ENCODE results near the gene FHL5. TPM values are rescaled to one million over a fixed set of nuclear protein-coding genes. Genes with fewer than 3 reads are reported as not detected.

FHL5 gene
- total and polyA plus RNA-seq, 7 donors = 2.4 to 17.2 (median 7.1) TPM

- TF ChIP-seq CTCF (IDR thresholded peaks at IDR 0.05) = no peak
- no peaks in the 10 kb centered on the region for H3K9me3 ChIP-seq
- DNase-seq = no peak
- H3K4me1 ChIP-seq = no peaks in the 10 kb centered on the region
- no peaks in the 10 kb centered on the region for H3K36me3 ChIP-seq (ENCODE audit: insufficient read depth in 1 of 2, low read depth in 1 of 2)
- intact Hi-C loops (cut with DNase I) = no loop called here
- 65 to 82% (median 67%) methylated on average over 1 of the region's 1 CpG for WGBS, 3 donors
- no peak for ATAC-seq
- H3K27ac ChIP-seq = no peak overlapping the region
- H3K4me3 ChIP-seq = no peak overlapping the region
- H3K27me3 ChIP-seq (ENCODE audit: insufficient read depth in 3 of 3, low read length in 2 of 3) = no peaks in the 10 kb centered on the region
Observed at GRCh38 chr6:96582436-96582835, 19.5 kb downstream of the FHL5 start.

DNA sequence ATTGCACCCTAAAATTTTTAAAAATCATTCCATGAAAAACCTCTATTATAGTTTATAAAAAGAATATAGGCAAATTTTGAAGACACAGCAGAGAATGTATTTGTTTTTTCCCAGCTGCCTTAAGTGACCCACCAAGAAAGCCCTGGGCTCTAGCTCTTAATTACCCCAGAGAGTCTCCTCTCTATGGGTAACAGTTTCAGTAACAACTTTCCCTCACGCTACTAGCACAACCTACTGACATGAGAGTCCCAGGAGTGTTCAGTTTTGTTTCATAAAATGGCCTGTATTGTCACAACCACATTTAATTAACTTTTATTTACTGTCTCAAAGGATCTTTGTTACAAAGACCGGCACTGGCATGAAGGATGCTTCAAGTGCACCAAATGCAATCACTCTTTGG is 41.5 kb downstream of the FHL5 start:
- ATAC-seq = no peak
- Histone ChIP-seq H3K4me3 (no peak overlapping the region), H3K9me3 (no peaks in the 10 kb centered on the region), H3K36me3 (ENCODE audit: insufficient read depth in 1 of 2, low read depth in 1 of 2) (no peaks in the 10 kb centered on the region), H3K4me1 (no peaks in the 10 kb centered on the region), H3K27me3 (ENCODE audit: insufficient read depth in 3 of 3, low read length in 2 of 3) (no peaks in the 10 kb centered on the region), H3K27ac (no peak overlapping the region)
- 55 to 67% (median 58%) methylated on average over 2 of the region's 2 CpGs for WGBS, 3 donors
- no peak for TF ChIP-seq CTCF (IDR thresholded peaks at IDR 0.05)
- no peak for DNase-seq
- intact Hi-C loops (cut with DNase I) = no loop called here

- intact Hi-C loops (cut with DNase I) = no loop called here
- Histone ChIP-seq H3K27ac (no peak overlapping the region), H3K36me3 (ENCODE audit: insufficient read depth in 1 of 2, low read depth in 1 of 2) (no peaks in the 10 kb centered on the region), H3K4me3 (no peak overlapping the region), H3K27me3 (ENCODE audit: insufficient read depth in 3 of 3, low read length in 2 of 3) (no peaks in the 10 kb centered on the region), H3K9me3 (no peaks in the 10 kb centered on the region), H3K4me1 (no peaks in the 10 kb centered on the region)
- DNase-seq (no peak), ATAC-seq (no peak)
- no peak for TF ChIP-seq CTCF (IDR thresholded peaks at IDR 0.05)
Observed at GRCh38 chr6:96608074-96608473, 45.1 kb downstream of the FHL5 start.

DNA sequence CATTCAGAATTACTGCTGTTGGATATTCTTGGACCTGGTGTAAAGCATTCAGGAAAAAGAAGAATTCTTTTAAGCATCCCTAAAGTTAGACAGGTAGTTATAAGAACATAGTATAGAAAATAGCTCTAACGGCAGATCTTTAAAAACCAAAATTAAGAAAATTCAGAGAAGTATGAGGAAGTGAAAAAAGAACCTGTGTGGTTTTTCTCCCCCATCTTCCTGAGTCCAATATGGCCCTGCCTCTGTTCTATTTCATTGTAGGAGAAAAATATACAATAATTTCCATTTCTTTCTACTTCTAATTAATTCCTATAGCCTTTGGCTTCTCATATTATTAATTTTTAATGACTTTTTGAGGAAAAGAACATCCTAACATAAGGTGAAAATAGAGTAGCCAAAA is 47.1 kb downstream of the FHL5 start:
- H3K27ac ChIP-seq = no peak overlapping the region
- TF ChIP-seq CTCF (IDR thresholded peaks at IDR 0.05) = no peak
- no peak overlapping the region for H3K4me3 ChIP-seq
- no peaks in the 10 kb centered on the region for H3K9me3 ChIP-seq
- H3K36me3 ChIP-seq (ENCODE audit: insufficient read depth in 1 of 2, low read depth in 1 of 2) = no peaks in the 10 kb centered on the region
- no peaks in the 10 kb centered on the region for H3K27me3 ChIP-seq (ENCODE audit: insufficient read depth in 3 of 3, low read length in 2 of 3)
- no peaks in the 10 kb centered on the region for H3K4me1 ChIP-seq
- intact Hi-C loops (cut with DNase I) = no loop called here
- WGBS, 3 donors = 86 to 95% (median 94%) methylated on average over 1 of the region's 1 CpG
- no peak for DNase-seq
- ATAC-seq = no peak

DNA sequence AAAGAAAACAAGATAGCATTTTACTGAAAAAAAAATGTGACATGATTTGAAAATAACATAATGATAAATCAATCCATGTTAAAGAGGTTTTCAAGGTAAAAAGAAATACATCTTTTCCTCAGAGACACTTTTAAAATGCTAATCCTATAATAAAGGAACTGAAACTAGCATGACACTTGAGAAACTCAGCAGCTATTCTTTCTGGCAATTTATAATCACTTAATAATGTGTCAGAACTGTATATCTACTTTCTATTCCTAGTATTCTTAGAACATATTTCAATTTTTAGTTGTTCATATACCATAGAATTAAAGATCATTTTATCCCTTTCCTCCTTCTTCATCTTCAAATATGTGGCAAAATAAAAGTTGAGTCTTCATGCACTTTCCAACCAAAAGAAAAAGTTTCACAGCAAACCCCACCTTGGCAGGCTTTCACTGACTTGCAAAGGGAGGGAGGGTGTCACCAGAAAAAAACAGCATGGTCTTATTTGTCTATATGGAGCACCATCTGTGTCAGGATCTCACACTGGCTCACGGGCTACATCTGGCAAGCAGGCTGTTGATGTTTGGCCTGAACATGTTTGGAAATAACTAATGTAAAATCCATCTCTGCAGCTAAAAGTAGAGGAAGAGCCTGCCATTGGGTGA is 48.5 kb downstream of the FHL5 start:
- ATAC-seq (no peak), DNase-seq (no peak)
- intact Hi-C loops (cut with DNase I) = no loop called here
- Histone ChIP-seq H3K9me3 (no peaks in the 10 kb centered on the region), H3K36me3 (ENCODE audit: insufficient read depth in 1 of 2, low read depth in 1 of 2) (no peaks in the 10 kb centered on the region), H3K4me1 (no peaks in the 10 kb centered on the region), H3K4me3 (no peak overlapping the region), H3K27ac (no peak overlapping the region), H3K27me3 (ENCODE audit: insufficient read depth in 3 of 3, low read length in 2 of 3) (no peaks in the 10 kb centered on the region)
- WGBS, 3 donors = 31 to 52% (median 36%) methylated on average over 1 of the region's 1 CpG
- TF ChIP-seq CTCF (IDR thresholded peaks at IDR 0.05) = no peak

All from psoas muscle (tissue), 8 donors.